ENCODE results near the gene SREBF1.

Gene SREBF1

GRCh38 chr17:17826942-17827785 lies 9.6 kb downstream of the SREBF1 start:
- POLR2A ChIA-PET: interaction anchor here (0.7 to 24.8 kb wide), 3 partner anchors 9 to 43 kb away, joined by 3 to 369 read pairs (median 3); partner anchors contain the start of gene SREBF1
- TF ChIP-seq BHLHE40 (IDR thresholded peaks at IDR 0.05; ENCODE audit: borderline replicate concordance) (no peak), TARDBP (IDR thresholded peaks at IDR 0.05) (no peak), FOXA1 (IDR thresholded peaks at IDR 0.05) (no peak), LEF1 (IDR thresholded peaks at IDR 0.05; ENCODE audit: borderline replicate concordance) (no peak), HDGF (IDR thresholded peaks at IDR 0.05; ENCODE audit: borderline replicate concordance) (no peak), ARNT (IDR thresholded peaks at IDR 0.05) (no peak), SP1 (IDR thresholded peaks at IDR 0.05) (no peak), NFRKB (IDR thresholded peaks at IDR 0.05) (no peak), ELF4 (IDR thresholded peaks at IDR 0.05) (no peak), L3MBTL2 (conservative IDR thresholded peaks at IDR 0.05) (no peak)
- TF ChIP-seq, protein P1, sequence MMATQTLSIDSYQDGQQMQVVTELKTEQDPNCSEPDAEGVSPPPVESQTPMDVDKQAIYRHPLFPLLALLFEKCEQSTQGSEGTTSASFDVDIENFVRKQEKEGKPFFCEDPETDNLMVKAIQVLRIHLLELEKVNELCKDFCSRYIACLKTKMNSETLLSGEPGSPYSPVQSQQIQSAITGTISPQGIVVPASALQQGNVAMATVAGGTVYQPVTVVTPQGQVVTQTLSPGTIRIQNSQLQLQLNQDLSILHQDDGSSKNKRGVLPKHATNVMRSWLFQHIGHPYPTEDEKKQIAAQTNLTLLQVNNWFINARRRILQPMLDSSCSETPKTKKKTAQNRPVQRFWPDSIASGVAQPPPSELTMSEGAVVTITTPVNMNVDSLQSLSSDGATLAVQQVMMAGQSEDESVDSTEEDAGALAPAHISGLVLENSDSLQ (IDR thresholded peaks at IDR 0.05): no peak
- DNase-seq (ENCODE audit: extremely low spot score): no peak
- CTCF ChIA-PET: interaction anchor here (0.7 to 1.1 kb wide), 2 partner anchors 9 to 12 kb away, joined by 3 read pairs; partner anchors contain the start of gene SREBF1

DNA sequence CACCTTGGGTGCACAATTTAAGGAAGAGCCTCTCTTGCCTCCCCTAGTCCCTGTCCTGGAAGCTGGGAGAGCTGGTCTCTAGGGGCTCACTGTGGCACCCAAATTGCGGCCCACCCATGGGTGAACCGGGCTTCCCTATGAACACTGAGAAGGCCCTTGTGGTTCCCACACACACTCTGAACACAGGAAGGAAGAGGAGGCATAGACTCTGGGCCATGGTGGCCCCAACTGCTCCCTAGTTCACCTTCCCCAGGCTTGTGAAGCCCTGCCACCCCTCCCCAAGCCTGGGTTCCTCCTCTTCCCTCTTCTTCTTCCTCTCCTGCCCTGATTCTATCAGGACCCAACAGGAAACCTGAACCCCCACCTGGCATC lies 10.5 kb downstream of the SREBF1 start:
- POLR2A ChIA-PET: interaction anchor here (0.7 to 24.8 kb wide), 2 partner anchors 9 to 144 kb away, joined by 4 to 369 read pairs; partner anchors contain the start of gene SREBF1
- TF ChIP-seq ZNF384 (IDR thresholded peaks at IDR 0.05): no peak
- TF ChIP-seq LEF1 (IDR thresholded peaks at IDR 0.05; ENCODE audit: borderline replicate concordance): no peak
- TF ChIP-seq ARNT (IDR thresholded peaks at IDR 0.05): no peak
- TF ChIP-seq L3MBTL2 (conservative IDR thresholded peaks at IDR 0.05): no peak
- no peak for TF ChIP-seq SUZ12 (IDR thresholded peaks at IDR 0.05)
- TF ChIP-seq FOXA1 (IDR thresholded peaks at IDR 0.05): no peak
- TF ChIP-seq, protein P1 (IDR thresholded peaks at IDR 0.05): no peak
- TF ChIP-seq FOXK2 (IDR thresholded peaks at IDR 0.05): no peak
- no peak for TF ChIP-seq CTBP1 (IDR thresholded peaks at IDR 0.05; ENCODE audit: borderline replicate concordance)
- no peak for TF ChIP-seq FOXM1 (IDR thresholded peaks at IDR 0.05; ENCODE audit: borderline replicate concordance)
- no peak for TF ChIP-seq TARDBP (IDR thresholded peaks at IDR 0.05)
- TF ChIP-seq SP1 (IDR thresholded peaks at IDR 0.05): no peak
- CTCF ChIA-PET: interaction anchor here (0.6 kb wide), 1 partner anchor 374 kb away, joined by 12 read pairs; no protein-coding TSS in a partner anchor
- no peak for DNase-seq (ENCODE audit: extremely low spot score)

DNA sequence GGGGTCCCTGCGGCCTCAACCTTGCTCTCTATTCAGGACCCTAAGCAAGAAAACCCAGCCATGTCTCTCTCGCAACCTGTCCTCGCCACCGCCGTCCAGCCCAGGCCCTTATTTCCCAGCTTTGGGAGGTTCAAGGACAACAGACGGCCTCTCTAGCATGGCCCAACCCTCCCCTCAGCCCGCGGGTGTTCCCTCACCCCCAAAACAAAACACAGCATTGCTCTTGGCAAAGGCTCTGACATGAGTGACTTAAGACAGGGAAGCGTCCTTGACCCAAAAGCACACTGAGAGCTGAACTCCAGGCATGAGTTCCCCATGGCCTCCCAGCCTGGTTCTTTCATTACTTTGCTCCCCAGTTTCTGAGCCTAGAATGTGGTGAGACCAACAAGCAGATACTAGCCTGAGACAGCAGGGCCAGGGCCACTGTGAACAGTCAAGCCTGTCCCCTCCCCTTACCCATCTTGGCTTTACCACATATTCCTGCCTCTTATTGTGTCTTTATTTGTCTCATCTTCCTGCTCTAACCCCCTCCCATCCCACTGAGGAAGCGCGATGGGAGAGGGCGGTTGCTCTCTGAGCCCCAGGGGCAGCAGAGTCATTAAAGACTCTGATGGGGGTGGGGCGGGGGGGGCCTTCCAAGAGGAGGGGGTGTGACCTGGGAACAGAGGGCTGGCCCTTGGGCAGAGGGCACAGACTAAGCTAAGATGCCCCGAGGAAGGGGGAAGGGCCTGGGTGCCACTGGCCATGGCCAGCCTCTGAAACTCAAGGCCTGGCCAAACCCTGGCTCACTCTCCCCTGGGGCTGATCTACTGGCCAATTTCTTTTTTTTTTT lies 11.8 kb downstream of the SREBF1 start:
- POLR2A ChIA-PET: interaction anchor here (24.8 kb wide), 1 partner anchor 11 kb away, joined by 369 read pairs; the partner anchor contains the start of gene SREBF1
- CTCF ChIA-PET: interaction anchor here (0.6 kb wide), 1 partner anchor 50 kb away, joined by 3 read pairs; no protein-coding TSS in a partner anchor
- TF ChIP-seq L3MBTL2 (conservative IDR thresholded peaks at IDR 0.05): no peak
- no peak for TF ChIP-seq FOXM1 (IDR thresholded peaks at IDR 0.05; ENCODE audit: borderline replicate concordance)
- no peak for TF ChIP-seq NFRKB (IDR thresholded peaks at IDR 0.05)
- TF ChIP-seq, protein P1 (IDR thresholded peaks at IDR 0.05): no peak
- TF ChIP-seq HDGF (IDR thresholded peaks at IDR 0.05; ENCODE audit: borderline replicate concordance): no peak
- no peak for TF ChIP-seq LEF1 (IDR thresholded peaks at IDR 0.05; ENCODE audit: borderline replicate concordance)
- no peak for TF ChIP-seq ZNF384 (IDR thresholded peaks at IDR 0.05)
- TF ChIP-seq CTBP1 (IDR thresholded peaks at IDR 0.05; ENCODE audit: borderline replicate concordance): no peak
- TF ChIP-seq BHLHE40 (IDR thresholded peaks at IDR 0.05; ENCODE audit: borderline replicate concordance): no peak
- no peak for TF ChIP-seq FOXA1 (IDR thresholded peaks at IDR 0.05)
- no peak for DNase-seq (ENCODE audit: extremely low spot score)

GRCh38 chr17:17824119-17824782 lies 12.5 kb downstream of the SREBF1 start:
- no peak for DNase-seq (ENCODE audit: extremely low spot score)
- TF ChIP-seq ARNT (IDR thresholded peaks at IDR 0.05): no peak
- no peak for TF ChIP-seq CTBP1 (IDR thresholded peaks at IDR 0.05; ENCODE audit: borderline replicate concordance)
- no peak for TF ChIP-seq FOXM1 (IDR thresholded peaks at IDR 0.05; ENCODE audit: borderline replicate concordance)
- TF ChIP-seq HDGF (IDR thresholded peaks at IDR 0.05; ENCODE audit: borderline replicate concordance): no peak
- TF ChIP-seq ELF4 (IDR thresholded peaks at IDR 0.05): no peak
- no peak for TF ChIP-seq SUZ12 (IDR thresholded peaks at IDR 0.05)
- TF ChIP-seq, protein P1 (IDR thresholded peaks at IDR 0.05): no peak
- no peak for TF ChIP-seq BHLHE40 (IDR thresholded peaks at IDR 0.05; ENCODE audit: borderline replicate concordance)
- ChIA-PET POLR2A (interaction anchor here (24.8 kb wide), 1 partner anchor 11 kb away, joined by 369 read pairs; the partner anchor contains the start of gene SREBF1), CTCF (interaction anchor here (0.6 kb wide), 1 partner anchor 50 kb away, joined by 3 read pairs; no protein-coding TSS in a partner anchor)
